Measurements from ENCODE around the gene LRRC2. TPM values are rescaled to one million over a fixed set of nuclear protein-coding genes. Genes with fewer than 3 reads are reported as not detected.

LRRC2 gene
- total and polyA plus RNA-seq, 10 donors = 0.59 to 10.9 (median 5.0) TPM

DNA sequence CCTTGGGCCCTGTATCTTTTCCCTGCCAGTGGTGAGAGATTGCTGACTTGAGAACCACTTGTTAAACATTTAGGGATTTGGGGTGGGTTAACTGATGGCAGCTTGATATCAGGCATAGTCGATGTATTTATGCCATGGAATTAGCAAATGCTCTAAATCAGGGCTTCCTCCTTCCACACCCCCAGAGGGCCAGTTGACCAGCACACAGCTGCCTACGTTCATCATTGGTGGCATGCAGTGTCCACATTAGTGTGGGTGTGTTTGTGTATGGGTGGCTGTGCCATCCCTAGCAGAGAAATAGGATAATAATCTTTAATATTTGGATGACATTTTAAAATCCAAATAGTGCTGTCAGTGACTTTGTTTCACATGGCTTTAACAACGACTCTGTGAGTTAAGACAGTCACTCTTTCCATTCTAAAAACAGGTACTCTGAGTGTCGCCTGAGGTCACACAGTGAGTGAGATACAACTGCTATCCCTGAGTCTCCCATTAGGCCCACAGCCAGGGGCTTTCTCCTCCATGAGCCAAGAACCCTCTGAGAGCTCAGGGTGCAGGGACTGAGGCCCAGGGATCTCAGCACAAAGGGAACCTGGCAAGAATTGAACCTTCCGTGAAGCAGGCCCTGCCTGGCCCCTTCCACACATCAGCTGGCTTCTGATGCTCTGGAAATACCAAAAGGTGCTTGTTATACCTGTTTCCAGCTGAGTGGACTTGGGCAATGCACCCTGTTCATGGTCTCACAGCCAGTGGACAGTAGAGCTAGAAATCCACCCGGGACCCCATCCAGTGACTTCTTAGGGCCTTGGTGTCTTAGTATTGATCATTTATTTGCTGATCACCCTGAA lies 97.1 kb downstream of the LRRC2 start:
- TF ChIP-seq, protein P1, sequence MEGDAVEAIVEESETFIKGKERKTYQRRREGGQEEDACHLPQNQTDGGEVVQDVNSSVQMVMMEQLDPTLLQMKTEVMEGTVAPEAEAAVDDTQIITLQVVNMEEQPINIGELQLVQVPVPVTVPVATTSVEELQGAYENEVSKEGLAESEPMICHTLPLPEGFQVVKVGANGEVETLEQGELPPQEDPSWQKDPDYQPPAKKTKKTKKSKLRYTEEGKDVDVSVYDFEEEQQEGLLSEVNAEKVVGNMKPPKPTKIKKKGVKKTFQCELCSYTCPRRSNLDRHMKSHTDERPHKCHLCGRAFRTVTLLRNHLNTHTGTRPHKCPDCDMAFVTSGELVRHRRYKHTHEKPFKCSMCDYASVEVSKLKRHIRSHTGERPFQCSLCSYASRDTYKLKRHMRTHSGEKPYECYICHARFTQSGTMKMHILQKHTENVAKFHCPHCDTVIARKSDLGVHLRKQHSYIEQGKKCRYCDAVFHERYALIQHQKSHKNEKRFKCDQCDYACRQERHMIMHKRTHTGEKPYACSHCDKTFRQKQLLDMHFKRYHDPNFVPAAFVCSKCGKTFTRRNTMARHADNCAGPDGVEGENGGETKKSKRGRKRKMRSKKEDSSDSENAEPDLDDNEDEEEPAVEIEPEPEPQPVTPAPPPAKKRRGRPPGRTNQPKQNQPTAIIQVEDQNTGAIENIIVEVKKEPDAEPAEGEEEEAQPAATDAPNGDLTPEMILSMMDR (IDR thresholded peaks at IDR 0.05 in 8 of 11, conservative IDR thresholded peaks at IDR 0.05 in 3 of 11) = no peak
- TF ChIP-seq POLR2AphosphoS5 (IDR thresholded peaks at IDR 0.05) = no peak
- no peak for TF ChIP-seq POLR2A (IDR thresholded peaks at IDR 0.05)
- no peak for DNase-seq
- no peaks in the 10 kb centered on the region for H3K36me3 ChIP-seq
- peaks cover 0 to 2% (median 0%) of the 10 kb centered on the region in 8 donors for H3K9me3 ChIP-seq
- peaks cover 0 to 15% (median 10%) of the 10 kb centered on the region in 7 donors for H3K27me3 ChIP-seq (replicated peaks in 1 of 7)
- intact Hi-C loops (cut with DNase I; ENCODE audit: low total_unique reads) = no loop called here
- H3K4me3 ChIP-seq = no peak overlapping the region
- H3K4me1 ChIP-seq = peaks cover 4 to 78% (median 29%) of the 10 kb centered on the region in 6 donors
- WGBS, 5 donors = 81 to 91% (median 82%) methylated on average over 5 to 6 of the region's 6 CpGs
- peak overlapping the region in 2 of 8 donors; percentile 39 to 63 for H3K27ac ChIP-seq

DNA sequence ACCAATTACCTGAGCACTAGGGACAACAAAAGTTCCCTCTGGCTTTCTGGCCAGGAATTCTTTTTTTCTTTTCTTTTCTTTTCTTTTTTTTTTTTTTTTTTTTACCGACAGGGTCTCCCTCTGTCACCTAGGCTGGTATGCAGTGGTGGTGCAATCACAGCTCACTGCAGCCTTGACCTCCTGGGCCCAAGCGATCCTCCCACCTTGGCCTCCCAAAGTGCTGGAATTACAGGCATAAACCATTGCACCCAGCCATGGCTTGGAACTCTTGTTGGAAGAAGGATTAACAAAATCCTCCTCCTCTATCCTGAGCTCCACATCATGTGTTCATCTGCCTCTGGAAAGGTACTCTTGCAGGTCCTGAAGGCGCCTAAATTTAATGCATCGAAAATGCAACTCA lies 98.5 kb downstream of the LRRC2 start:
- Histone ChIP-seq H3K36me3 (no peaks in the 10 kb centered on the region), H3K9me3 (no peaks in the 10 kb centered on the region), H3K27ac (no peak overlapping the region), H3K4me1 (peaks cover 4 to 92% (median 37%) of the 10 kb centered on the region in 6 donors), H3K27me3 (replicated peaks in 1 of 7) (peaks cover 0 to 29% (median 10%) of the 10 kb centered on the region in 7 donors), H3K4me3 (no peak overlapping the region)
- intact Hi-C loops (cut with DNase I; ENCODE audit: low total_unique reads) = no loop called here
- 84 to 99% (median 94%) methylated on average over 4 of the region's 4 CpGs for WGBS, 5 donors
- no peak for DNase-seq
- TF ChIP-seq, protein P1 (IDR thresholded peaks at IDR 0.05 in 8 of 11, conservative IDR thresholded peaks at IDR 0.05 in 3 of 11) = no peak
- TF ChIP-seq POLR2A (IDR thresholded peaks at IDR 0.05) = no peak
- no peak for TF ChIP-seq POLR2AphosphoS5 (IDR thresholded peaks at IDR 0.05)

DNA sequence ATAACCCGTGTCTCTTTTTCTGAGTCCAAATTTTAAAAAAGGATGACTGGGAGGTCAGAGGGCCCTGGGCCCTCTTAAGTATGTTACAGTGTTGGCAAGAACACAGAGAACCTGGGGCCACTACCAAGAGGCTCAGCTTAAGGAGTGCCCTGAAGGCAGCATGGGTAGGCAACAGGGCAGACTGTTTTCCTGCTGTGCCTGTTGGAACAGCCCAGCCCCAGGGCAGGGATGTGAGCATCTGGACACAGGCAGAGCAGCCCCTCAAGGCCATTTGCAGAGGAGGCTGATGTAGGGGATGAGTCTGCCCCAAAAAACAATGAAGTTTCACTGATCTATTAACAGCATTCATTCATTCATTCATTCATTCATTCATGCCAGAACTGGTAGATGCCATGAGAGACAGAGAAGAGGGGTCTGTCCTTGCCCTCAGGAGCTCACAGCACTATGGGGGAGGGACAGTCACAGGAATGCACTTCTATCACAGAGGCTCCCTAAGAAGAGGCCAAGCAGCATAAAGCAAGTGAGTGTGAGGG lies 99.2 kb downstream of the LRRC2 start:
- WGBS, 5 donors = 44 to 81% (median 55%) methylated on average over 1 of the region's 1 CpG
- no peak for DNase-seq
- TF ChIP-seq POLR2A (IDR thresholded peaks at IDR 0.05) (no peak), POLR2AphosphoS5 (IDR thresholded peaks at IDR 0.05) (no peak)
- TF ChIP-seq, protein P1 (IDR thresholded peaks at IDR 0.05 in 8 of 11, conservative IDR thresholded peaks at IDR 0.05 in 3 of 11) = no peak
- Histone ChIP-seq H3K27ac (peak overlapping the region in 1 of 8 donors; percentile 41), H3K4me1 (peaks cover 5 to 96% (median 39%) of the 10 kb centered on the region in 6 donors), H3K9me3 (no peaks in the 10 kb centered on the region), H3K27me3 (replicated peaks in 1 of 7) (peaks cover 0 to 33% (median 10%) of the 10 kb centered on the region in 7 donors), H3K4me3 (no peak overlapping the region), H3K36me3 (no peaks in the 10 kb centered on the region)
- intact Hi-C loops (cut with DNase I; ENCODE audit: low total_unique reads) = no loop called here

DNA sequence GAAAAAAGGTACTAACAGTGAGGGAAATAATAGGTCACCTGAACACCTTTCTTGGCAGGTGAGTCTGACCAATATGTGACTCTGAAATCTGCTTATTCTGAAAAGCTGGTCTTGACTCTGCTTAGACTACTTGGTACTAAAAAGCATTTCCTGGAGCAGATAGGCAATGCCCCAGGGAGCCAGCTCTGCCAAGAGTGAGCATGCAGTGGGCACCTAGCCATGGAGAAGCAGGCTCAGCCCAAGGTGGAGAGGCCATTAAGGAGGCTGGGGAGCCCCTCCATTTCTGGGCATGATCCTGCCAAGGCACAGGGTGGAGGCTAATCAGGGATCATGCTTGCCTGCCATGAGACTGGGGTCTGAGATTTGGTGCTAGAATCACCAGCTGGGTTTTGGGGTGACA lies 99.8 kb downstream of the LRRC2 start:
- TF ChIP-seq POLR2A (IDR thresholded peaks at IDR 0.05) (no peak), POLR2AphosphoS5 (IDR thresholded peaks at IDR 0.05) (no peak)
- TF ChIP-seq, protein P1 (IDR thresholded peaks at IDR 0.05 in 8 of 11, conservative IDR thresholded peaks at IDR 0.05 in 3 of 11) = no peak
- Histone ChIP-seq H3K36me3 (no peaks in the 10 kb centered on the region), H3K4me1 (peaks cover 7 to 96% (median 33%) of the 10 kb centered on the region in 6 donors), H3K9me3 (no peaks in the 10 kb centered on the region), H3K4me3 (no peak overlapping the region), H3K27me3 (replicated peaks in 1 of 7) (peaks cover 0 to 33% (median 10%) of the 10 kb centered on the region in 7 donors), H3K27ac (peak overlapping the region in 1 of 8 donors; percentile 41)
- no peak for DNase-seq
- intact Hi-C loops (cut with DNase I; ENCODE audit: low total_unique reads) = no loop called here
